Neural progenitor cell (in vitro differentiated cells): ENCODE measurements around the gene STEEP1.

ENCODE experiments used
- CTCF ChIP-seq: fragments of 200-600 bp; sonication (generic); IDR thresholded peaks from 2 replicates; pipeline ENCODE4 v1.5.1; 2017; ENCODE audit warnings: antibody characterized with exemption, mild to moderate bottlenecking
- EZH2 ChIP-seq: fragments of 200-600 bp; sonication (generic); IDR thresholded peaks from 2 replicates; pipeline ENCODE4 v1.6.1; 2017; ENCODE audit warnings: antibody characterized with exemption, mild to moderate bottlenecking, moderate library complexity

GRCh38 chrX:119614776-119615175 lies 49.6 kb upstream of the STEEP1 start:
- TF ChIP-seq CTCF (no peak), EZH2 (no peak)
